OCI-M1 (cell line): Measurements from ENCODE around the gene WDR88.
A peak's percentile ranks its signal among the peaks of the same experiment; 100 is the strongest.
"Not testable (repeated sequence)": the region's sequence is repeated elsewhere in the genome, so short reads cannot be mapped to it uniquely, and the experiment has no call there.

Experiments
- DNase-seq: peaks from one replicate; lab custom pipeline; 2025; lab: John Stamatoyannopoulos, UW

WDR88 gene, protein sequence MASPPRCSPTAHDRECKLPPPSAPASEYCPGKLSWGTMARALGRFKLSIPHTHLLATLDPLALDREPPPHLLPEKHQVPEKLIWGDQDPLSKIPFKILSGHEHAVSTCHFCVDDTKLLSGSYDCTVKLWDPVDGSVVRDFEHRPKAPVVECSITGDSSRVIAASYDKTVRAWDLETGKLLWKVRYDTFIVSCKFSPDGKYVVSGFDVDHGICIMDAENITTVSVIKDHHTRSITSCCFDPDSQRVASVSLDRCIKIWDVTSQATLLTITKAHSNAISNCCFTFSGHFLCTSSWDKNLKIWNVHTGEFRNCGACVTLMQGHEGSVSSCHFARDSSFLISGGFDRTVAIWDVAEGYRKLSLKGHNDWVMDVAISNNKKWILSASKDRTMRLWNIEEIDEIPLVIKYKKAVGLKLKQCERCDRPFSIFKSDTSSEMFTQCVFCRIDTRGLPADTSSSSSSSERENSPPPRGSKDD

DNA sequence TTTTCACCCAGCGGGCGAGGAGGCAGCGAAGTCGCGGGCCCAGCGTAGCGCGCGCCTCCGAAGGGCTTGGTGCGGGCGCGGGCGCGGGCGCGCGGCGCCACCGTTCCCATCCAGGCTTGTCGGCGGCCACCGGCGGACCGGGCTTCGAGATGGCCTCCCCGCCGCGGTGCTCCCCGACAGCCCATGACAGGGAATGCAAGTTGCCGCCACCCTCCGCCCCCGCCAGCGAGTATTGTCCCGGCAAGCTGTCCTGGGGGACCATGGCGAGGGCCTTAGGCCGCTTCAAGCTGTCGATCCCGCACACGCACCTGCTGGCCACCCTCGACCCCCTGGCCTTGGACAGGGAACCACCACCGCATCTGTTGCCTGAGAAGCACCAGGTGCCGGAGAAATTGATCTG is at the start of gene WDR88:
WDR88 (plus strand) TSS at position 94 of the 400 bp plus-strand sequence; CDS start at position 150, 56 bp downstream.
- no peak for DNase-seq

DNA sequence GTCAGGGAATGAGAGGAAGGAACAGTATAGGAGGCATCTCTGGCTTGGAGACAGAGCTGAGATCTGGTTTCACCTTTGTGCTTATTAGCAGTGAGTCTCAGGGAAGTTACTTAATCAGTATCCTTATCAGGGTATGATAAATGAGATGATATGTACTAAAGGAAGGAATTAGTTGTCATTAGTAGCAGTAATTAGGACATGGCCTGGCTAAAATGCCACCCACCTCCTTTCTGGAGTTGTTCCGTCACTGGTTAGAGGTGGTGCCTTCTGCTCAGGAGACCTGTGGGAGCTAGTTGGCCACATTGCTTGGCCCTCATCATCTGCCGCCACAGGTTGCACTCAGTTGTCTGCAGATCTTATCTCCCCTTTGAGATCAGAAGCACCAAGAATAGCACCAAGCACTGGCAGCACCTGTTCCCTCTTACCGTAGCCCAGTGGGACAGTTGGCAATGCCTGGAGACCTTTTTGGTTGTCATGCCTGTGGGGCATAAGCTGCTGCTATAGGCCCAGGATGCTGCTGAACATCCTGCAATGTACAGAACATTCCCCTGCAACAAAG is 46.3 kb upstream of the WDR88 start:
- no peak for DNase-seq

DNA sequence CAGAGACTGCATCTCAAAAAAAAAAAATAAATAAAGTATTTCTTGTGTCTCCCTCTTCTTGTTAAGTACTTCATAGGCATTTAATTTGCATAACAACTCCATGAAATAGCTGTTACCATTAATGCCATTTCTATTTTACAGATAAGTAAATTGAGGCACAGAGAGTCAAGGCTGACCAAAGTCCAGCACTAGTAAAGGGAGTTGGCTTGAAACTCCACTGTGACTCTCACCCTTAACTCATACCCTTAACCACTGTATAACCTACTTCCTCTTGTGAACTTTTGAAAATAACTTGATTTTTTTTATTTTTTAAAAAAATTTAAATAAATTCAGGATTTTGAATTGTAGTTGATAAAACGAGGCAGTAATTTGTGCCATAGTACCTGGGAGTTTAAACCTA is 45.0 kb upstream of the WDR88 start:
- no peak for DNase-seq

DNA sequence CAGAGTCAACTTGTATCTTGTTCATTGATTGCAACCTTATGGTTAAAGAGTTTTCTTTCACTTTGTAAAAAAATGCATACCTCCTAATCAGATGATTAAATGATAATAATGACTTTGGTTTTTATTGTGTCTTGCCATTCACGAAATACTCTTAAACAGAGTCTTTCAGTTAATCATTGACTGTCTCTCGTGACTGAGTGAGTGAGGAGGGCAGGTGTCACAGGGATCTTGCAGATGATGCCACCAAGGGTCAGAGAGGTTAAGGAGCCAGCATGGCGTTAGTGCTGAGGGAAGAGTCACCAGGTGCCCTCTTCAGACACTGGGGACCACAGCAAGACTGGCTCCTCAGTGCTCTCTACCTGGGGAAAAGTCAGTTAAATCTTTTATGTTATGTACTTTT is 42.9 kb upstream of the WDR88 start:
- DNase-seq, result no peak

DNA sequence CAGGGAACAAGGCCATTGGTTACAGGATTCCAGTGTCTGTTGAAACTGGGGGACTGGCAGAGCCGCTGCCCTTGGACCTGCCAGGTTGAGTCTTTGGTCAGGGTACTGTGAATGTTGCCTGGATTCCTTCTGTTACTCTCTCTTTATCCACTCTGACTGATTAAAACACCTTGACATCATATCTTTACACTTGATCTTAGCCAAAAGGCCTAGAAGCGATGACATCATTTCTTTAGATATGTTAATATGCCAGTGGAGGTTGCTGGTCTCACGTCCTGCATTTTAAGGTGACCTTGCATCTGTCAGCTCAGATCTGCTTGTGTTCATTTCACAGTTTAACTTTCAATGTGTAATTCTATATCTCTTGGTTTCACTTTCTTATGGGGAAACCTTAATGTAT is 41.7 kb upstream of the WDR88 start:
- DNase-seq, result no peak

DNA sequence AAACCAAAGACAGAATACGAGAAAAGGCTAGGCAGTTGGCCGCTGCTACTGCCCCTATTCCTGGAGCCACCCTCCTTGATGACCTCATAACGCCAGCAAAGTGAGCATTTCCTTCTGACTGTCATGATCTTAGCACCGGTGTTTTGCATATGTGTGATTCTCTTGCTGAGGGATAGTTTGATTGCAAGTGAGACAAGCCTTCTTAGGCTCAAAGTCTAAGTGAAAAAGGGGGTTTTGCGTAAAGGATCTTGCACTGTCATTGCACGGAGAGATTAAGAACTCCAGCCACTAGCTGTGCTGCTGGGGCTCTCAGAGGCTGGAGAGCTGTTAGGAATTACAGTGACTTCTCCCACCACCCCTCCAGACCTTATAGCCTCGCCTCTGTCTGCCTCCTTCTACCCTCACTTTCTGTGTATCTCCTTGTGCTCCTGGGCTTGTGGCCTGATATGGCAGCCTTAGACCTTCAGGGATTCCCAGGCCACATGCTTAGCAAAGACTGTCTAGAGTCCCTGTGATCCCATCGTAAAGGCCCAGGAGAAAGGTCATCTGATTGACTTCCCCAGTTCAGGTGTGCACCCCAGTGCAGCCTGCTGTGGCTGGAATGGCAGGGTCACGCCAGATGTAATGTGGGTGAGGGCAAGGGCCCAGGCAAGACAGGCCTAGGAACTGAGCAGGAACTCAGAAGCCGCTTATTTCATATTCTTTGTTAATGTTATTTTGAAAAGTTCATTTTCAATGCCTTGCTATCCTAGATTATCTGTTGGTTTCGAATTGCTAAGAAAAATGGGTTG is 38.3 kb upstream of the WDR88 start:
- DNase-seq, result no peak

DNA sequence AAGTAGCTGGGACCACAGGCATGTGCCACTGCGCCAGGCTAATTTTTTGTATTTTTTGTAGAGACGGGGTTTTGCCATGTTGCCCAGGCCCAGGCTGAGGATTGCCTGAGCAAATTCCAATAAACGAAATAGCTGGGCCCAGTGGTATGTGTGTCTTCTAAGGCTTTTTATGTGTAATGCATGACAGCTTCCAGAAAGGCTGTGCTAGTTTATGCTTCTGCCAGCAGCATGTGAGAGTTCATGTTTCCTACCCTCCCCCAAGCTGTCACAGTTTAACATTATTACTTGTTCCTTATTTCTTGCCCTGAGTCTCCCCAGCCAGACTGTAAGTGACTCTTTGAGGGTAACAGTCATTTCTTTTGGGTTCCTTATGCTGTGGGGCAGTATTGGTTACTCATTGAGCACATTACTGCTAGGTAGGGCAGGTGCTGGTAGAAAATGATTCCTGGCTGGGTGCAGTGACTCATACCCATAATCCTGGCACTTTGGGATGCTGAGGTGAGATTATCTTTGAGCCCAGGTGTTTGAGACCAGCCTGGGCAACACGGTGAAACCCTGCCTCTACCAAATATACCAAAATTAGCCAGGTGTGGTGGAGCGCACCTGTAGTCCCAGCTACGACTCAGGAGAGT is 37.4 kb upstream of the WDR88 start:
- no peak for DNase-seq

DNA sequence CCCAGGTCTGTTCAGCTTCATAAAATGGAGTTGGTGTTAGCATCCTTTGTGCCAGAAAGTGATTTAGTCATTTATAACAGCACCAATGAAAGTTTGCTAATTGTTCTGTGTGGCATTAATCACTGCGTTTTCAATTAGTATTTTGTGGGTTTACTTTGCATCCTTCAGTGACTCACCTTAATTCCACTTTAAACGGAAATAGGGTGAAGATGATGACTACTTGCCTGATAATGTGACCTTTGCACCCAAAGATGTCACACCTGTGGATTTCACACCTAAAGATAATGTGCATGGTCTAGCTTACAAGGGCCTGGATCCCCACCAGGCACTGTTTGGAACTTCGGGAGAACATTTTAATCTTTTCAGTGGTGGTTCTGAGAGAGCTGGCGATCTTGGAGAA is 35.9 kb upstream of the WDR88 start:
- DNase-seq, result no peak

DNA sequence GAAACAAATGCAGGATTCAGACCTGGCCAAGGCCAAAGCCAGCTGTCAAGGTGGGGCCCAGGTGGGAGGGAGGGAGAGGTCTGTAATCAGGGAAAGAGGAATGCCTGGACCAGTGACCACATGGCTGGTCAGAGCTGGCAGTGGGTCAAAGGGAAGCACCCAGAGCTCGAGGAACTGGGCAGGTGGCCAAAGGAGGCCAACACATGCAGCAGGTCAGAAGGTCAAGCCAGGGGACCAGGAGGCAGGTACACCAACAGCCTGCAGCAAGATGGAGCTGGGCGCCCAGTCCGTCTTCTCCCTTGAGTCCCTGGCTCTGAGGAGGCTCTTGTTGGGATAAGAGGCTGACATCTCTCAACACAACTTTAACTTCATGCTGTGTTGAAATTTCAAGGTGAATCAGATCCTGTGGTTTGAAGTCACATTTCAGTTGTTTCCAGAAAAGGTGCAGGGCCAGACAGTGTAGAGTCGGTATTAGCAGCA is 33.8 kb upstream of the WDR88 start:
- no peak for DNase-seq

DNA sequence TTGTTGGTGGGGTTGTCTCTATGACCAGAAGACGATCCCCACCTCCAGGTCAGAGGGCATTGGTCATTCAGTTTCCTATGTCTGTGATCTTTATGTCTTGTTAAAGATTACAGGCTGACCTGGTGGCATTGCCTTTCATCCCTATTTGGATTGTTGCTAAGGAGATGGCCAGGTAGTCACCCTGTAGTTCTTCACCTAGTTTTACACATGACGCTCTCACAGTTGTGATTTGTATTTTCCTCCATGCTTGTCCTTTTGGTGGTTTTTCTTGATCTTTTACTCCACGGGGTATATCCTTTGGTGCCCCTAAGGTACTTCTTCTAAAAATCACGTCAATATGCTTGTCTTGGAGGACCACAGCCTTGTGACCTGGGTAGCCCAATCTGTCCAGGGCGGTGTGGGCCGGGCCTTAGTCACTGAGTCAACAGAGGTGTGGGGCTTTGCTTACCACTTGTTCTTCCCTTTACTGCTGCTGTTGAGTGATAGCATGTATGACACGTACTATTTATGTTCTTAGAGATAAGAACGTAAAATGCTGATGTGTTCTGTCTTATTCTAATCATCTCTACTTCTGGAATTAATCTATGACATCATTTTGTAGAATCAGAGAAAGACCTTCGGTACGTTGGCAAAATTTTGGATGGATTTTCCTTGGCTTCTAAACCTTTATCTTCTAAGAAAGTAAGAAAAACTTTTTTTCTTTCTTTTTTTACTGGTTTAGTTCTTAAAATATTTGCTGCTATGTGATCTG is 30.8 kb upstream of the WDR88 start:
- no peak for DNase-seq

DNA sequence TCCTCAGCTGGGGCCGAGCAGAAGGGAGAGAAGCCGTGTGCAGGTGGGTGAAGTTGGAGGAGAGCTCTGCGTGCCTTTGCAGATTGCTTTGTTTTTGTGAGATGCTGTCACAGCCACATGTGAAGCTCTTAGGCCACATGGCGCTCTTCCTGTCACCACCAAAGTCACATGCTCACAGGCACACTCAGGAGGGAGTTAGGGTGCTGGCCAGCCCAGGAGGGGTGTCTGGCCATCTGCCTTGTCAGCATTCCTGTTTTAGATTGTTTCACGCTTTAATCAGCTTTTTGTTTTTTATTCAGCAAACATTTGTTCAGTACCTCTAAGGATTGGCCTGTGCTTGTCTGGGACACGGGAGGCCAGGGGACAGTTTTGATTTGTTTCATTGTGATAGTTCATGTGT is 29.0 kb upstream of the WDR88 start:
- DNase-seq, result no peak

DNA sequence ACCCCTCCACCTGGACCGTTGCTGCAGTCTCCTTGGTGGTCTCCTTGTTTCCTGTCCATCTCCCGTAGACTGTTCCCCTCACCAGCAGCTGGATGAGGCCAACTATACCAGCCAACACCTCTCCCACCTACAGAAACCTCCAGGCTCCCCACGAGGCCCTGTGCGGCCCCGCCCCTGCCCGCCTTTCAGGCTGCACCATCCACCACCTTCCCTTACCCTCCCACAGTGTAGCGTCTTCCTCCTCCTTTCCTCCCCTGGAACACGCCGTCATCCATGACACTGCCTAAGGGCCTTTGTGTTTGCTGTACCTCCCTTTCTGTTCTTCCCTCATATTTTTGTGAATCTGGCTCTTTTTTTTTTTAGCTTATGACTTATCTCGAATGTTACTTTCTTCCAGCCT is 23.8 kb upstream of the WDR88 start:
- DNase-seq, result no peak

DNA sequence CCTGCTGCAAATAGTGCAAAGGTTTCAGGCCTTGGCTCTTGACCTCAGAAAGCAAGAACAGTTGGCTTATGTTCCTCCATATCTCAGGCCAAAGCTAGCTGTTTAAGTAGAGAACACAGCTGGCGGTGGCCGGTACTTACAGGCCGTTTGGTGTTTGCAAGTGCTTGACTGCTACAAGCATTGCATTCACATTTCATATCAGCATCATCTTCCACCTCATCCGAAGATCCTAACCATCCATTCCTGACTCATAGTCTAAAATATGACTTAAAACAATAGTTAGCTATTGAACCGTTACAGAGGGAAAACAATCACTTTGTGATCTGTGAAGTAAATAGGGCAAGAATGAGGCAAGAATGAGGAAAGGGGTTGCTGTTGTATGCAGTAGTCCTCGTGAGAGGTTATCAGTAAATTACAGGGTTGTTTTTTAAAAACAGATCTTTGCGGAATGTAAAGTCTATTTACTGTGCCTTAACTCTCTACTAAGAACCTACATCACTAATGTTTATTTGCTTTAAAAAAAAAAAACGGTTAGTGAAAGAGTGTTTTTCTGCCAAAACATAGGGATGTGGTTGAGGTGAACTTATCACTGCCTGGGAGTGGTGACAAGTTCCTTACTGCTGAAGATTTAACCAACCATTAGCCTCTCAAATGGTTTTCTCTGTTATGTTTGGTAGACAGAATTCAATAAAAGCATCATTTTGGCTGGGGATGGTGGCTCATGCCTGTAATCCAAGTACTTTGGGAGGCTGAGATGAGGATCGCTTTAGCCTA is 21.6 kb upstream of the WDR88 start:
- DNase-seq, result no peak

DNA sequence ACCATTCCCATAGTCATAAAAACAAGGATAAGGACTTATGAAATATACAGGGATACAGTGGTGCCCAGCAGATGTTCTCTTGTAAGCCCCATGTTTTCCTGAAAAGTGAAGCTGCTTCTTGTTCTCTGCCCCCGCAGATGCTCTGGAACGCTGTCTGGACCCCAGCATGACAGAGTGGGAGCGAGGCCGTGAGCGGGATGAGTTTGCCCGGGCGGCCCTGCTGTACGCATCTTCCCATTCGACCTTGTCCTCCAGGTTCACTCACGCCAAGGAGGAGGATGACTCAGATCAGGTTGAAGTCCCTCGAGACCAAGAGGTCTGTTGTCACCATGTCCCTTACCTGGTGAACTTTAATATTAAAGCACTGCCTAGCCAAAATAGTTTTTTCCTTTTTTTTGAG is 20.3 kb upstream of the WDR88 start:
- no peak for DNase-seq

DNA sequence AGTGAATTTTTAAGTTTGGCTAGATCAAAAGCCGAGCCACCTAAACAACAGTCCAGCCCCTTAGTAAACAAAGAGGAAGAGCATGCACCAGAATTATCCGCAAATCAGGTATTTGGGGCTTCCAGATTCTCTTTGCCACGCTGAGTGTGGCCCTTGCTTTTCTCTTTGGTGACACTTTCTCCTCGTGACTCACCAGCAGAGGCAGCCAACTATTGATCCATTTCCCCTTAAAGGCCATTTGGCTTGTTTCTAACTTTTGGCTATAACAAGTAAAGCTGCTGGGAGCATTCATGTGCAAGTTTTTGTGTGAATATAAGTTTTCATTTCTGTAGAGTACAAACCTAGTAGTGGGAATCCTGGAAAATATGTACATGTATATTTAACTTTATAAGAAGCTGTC is 17.6 kb upstream of the WDR88 start:
- no peak for DNase-seq

DNA sequence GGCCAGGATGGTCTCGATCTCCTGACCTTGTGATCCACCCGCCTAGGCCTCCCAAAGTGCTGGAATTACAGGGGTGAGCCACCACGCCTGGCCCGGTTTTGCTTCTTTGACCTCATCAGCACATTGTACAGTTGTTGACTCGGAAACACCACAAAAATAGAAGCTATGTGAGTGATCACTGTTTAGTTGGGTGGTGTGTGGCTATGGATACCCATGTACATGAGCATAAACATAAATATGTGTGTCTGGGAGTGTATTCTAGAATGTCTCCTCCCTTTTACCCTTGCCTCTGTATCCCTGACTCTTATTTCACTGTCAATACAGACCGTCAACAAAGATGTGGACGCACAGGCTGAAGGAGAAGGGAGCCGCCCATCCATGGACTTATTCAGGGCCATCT is 14.4 kb upstream of the WDR88 start:
- DNase-seq, result no peak

DNA sequence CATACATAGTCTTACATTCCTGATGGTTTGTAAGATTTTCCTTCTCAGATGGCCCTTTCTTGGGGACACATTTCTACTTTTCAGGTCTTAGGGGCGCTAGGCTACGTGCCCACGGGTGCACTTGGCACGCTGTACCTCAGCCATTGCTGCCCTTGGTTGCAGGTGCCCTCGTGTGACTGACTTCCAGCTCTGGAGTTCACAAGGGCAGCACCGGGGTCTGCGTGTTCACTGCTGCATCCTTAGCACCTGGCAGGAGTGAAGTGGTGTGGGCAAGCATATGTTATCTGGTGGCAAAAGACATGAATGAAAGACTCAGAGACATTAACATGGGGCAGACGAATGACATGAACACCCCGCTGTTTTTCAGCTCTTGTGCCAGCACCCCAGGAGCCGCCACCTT is 13.3 kb upstream of the WDR88 start:
- no peak for DNase-seq

DNA sequence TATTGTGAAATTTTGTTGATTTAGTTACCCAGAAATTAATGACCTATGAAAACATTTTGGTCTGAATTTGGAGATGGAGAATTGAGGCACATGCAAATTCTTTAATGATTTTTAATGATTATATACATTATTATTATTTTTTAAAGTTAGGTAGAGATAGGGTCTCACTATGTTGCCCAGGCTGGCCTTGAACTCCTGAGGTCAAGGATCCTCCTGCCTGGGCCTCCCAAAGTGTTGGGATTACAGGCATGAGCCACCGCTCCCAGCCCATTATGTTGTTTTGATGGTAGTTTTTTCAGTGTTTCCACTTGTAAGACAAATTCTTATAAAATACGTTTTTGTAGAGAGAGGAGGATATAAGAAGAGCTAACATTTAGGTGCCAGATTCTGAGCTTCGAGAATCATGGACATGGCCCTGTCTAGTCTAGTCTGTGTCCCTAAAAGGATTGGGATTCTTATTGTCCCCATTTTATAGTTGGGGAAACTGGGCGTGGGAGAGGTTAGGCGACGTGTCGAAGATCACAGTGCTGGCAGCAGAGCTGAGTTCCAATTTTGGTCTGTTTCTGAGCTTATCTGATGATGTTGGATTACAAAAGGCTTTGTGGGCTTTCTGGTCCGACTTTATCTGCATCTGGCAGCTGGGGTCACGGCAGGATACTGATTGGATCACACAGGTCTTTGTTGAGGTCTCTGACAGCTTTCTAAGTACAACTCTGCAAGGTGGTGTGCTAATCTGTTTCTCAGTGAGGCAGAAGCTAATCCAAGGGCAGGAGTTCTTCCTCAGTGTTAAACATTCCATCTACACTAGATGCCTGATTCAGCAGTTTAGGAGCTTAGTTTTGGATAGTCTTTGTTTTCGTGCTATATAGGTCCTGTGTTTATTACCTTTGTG is 7.5 kb upstream of the WDR88 start:
- peak; percentile 93 for DNase-seq

DNA sequence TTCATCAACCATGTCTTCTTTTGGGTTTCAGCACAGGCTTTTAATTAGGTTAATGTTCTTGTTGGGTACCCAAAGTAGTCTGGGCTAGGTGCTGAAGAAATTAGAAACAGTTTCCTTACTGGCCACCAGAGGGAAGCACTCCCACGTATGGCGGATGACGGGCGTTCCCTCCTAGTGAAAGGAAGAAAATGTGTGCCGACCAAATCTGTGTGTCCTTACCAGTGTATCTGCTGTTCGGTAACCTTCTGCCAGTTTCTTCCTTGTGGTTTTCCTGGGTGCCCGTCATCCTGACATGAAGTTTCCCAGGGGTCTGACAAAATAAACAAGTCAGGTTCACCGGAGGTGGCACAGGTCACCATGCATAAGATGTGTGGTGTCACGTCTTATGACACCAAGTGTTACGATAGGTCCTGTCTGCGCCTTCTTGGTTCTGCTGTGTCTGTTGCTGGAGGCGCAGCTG is 6.0 kb upstream of the WDR88 start:
- peak; percentile 79 for DNase-seq

DNA sequence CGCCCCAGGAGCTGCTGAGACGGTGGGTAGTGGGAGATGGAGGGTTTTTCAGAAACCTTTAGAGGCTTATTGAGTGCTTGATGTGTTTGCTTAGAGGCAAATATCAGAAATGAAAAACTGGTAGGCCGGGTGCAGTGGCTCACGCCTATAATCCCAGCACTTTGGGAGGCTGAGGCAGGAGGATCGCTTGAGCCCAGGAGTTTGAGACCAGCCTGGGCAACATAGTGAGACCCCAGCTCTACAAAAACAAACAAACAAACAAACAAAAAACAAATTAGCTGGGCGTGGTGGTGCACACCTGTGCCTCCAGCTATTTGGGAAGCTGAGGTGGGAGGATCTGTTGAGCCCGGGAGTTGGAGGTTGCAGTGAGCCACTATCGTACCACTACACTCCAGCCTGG is 5.2 kb upstream of the WDR88 start:
- not testable (repeated sequence) for DNase-seq
